Astrocyte (in vitro differentiated cells and primary cell): ENCODE results near the gene ATXN10.

ENCODE experiments used
- EZH2 ChIP-seq: IDR thresholded peaks from 2 replicates; pipeline ENCODE4 v1.6.1; 2012; ENCODE audit warnings: mild to moderate bottlenecking, low read length, inconsistent platforms; ENCODE audit not compliant: insufficient read depth
- TF ChIP-seq, protein P1 (sequence below): IDR thresholded peaks from 2 replicates; pipeline ENCODE4 v1.5.1; 2011; ENCODE audit warnings: low read depth, mild to moderate bottlenecking, inconsistent platforms, low read length, moderate library complexity; ENCODE audit not compliant: insufficient read depth

- TF ChIP-seq, protein P1, sequence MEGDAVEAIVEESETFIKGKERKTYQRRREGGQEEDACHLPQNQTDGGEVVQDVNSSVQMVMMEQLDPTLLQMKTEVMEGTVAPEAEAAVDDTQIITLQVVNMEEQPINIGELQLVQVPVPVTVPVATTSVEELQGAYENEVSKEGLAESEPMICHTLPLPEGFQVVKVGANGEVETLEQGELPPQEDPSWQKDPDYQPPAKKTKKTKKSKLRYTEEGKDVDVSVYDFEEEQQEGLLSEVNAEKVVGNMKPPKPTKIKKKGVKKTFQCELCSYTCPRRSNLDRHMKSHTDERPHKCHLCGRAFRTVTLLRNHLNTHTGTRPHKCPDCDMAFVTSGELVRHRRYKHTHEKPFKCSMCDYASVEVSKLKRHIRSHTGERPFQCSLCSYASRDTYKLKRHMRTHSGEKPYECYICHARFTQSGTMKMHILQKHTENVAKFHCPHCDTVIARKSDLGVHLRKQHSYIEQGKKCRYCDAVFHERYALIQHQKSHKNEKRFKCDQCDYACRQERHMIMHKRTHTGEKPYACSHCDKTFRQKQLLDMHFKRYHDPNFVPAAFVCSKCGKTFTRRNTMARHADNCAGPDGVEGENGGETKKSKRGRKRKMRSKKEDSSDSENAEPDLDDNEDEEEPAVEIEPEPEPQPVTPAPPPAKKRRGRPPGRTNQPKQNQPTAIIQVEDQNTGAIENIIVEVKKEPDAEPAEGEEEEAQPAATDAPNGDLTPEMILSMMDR: no peak
- no peak for TF ChIP-seq EZH2
These were observed 98.9 kb downstream of the ATXN10 start for GRCh38 chr22:45770506-45770905.
